Measurements from ENCODE around the gene HSPA4L.

GRCh38 chr4:127870688-127871087 lies 88.6 kb downstream of the HSPA4L start:
- TF ChIP-seq POLR2A (IDR thresholded peaks at IDR 0.05) (no peak), CTCF (IDR thresholded peaks at IDR 0.05) (no peak)
